Lung (tissue), 12 donors: ENCODE measurements around the gene ASB1. TPM values are rescaled to one million over a fixed set of nuclear protein-coding genes. Genes with fewer than 3 reads are reported as not detected.

Experiments
- ATAC-seq: fragments of 200-7000 bp; cut with Tn5 transposase; one replicate; pipeline ENCODE4 v1.9.1; 2020; ENCODE audit warnings: moderate number of reproducible peaks; ENCODE audit not compliant: insufficient read depth, low FRiP score
- DNase-seq, 3 donors: peaks; one replicate each; pipeline ENCODE4 v3.0.0-alpha.2; 2013 to 2017
- H3K27ac ChIP-seq, 2 donors: one replicate each; pipeline ENCODE4 v1.5.1; 2013; ENCODE audit warnings: mild to moderate bottlenecking in 2 of 2, moderate library complexity in 2 of 2, control low read depth in 1 of 2, inconsistent platforms in 1 of 2, low read depth in 1 of 2, low read length in 1 of 2
- H3K27me3 ChIP-seq, 3 donors: one replicate each; pipeline ENCODE4 v1.5.1; 2013; ENCODE audit warnings: low read length in 2 of 3; ENCODE audit not compliant: control insufficient read depth in 3 of 3, insufficient read depth in 3 of 3
- H3K36me3 ChIP-seq, 4 donors: one replicate each; pipeline ENCODE4 v1.5.1; 2013; ENCODE audit warnings: low read length in 4 of 4, mild to moderate bottlenecking in 1 of 4, moderate library complexity in 1 of 4; ENCODE audit not compliant: control insufficient read depth in 4 of 4, insufficient read depth in 4 of 4
- H3K4me1 ChIP-seq, 5 donors: one replicate each; pipeline ENCODE4 v1.5.1; 2013; ENCODE audit warnings: low read length in 5 of 5, mild to moderate bottlenecking in 2 of 5, moderate library complexity in 1 of 5; ENCODE audit not compliant: control insufficient read depth in 5 of 5, insufficient read depth in 5 of 5
- H3K4me3 ChIP-seq: one replicate; pipeline ENCODE4 v1.5.1; 2013; ENCODE audit warnings: mild to moderate bottlenecking, control low read depth, moderate library complexity
- H3K9ac ChIP-seq, 2 donors: one replicate each; pipeline ENCODE4 v1.5.1; 2013; ENCODE audit warnings: low read length in 2 of 2, control low read depth in 1 of 2; ENCODE audit not compliant: insufficient read depth in 1 of 2
- H3K9me3 ChIP-seq, 4 donors: one replicate each; pipeline ENCODE4 v1.5.1; 2013; ENCODE audit warnings: low read length in 3 of 4, mild to moderate bottlenecking in 1 of 4, moderate library complexity in 1 of 4; ENCODE audit not compliant: control insufficient read depth in 4 of 4, insufficient read depth in 3 of 4
- WGBS, 2 donors: extraction: QIAGEN DNeasy Blood & Tissue Kit; methylation state at CpG; one replicate each; pipeline ENCODE4 v1.1.7; 2013; 5-methylcytosine and 5-hydroxymethylcytosine counted together
- polyA plus RNA-seq, 2 donors: library from polyadenylated mRNA; stranded (reverse); fragments of 200-250 nt; gene quantifications; one replicate each; pipeline ENCODE4 v1.2.1, GENCODE V29; 2013
- total RNA-seq, 2 donors: library from RNA; depleted of rRNA in 1 of 2; stranded (reverse); fragments of >200 nt in 1 of 2; gene quantifications; one replicate each; pipeline ENCODE4 v1.2.1, GENCODE V29; 2014 to 2021
- TF ChIP-seq, protein P1 (sequence below): IDR thresholded peaks from 2 replicates; pipeline ENCODE4 v1.5.1; 2012; ENCODE audit warnings: mild to moderate bottlenecking; ENCODE audit errors: control extremely low read depth, extremely low read depth
- donor health status: control.
- donor health status: control.
- donor health status: Bipolar disorder and iron deficiency.
- donor health status: healthy.
- donor health status: DM: yes; HTN: yes; CAD: no.

Gene ASB1
- total and polyA plus RNA-seq, 4 donors, result 17.7 to 34.9 (median 20.6) TPM

DNA sequence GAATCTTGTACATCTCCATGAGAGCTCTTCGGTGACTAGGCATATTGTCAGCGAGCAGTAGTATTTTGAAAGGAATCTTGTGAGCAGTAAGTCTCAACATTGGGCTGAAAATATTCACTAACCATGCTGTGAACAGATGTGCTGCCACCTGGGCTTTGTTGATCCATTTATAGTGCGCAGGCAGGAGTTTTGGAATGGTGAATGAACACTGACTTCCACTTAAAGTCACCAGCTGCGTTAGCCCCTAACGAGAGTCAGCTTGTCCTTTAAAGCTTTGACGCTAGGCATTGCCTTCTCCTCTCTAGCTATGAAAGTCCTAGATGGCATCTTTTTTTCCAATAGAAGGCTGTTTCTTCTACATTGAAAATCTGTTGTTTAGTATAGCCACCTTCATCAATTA lies 4.1 kb downstream of the ASB1 start:
- WGBS, 2 donors, result 98% methylated on average over 6 of the region's 6 CpGs
- TF ChIP-seq, protein P1, sequence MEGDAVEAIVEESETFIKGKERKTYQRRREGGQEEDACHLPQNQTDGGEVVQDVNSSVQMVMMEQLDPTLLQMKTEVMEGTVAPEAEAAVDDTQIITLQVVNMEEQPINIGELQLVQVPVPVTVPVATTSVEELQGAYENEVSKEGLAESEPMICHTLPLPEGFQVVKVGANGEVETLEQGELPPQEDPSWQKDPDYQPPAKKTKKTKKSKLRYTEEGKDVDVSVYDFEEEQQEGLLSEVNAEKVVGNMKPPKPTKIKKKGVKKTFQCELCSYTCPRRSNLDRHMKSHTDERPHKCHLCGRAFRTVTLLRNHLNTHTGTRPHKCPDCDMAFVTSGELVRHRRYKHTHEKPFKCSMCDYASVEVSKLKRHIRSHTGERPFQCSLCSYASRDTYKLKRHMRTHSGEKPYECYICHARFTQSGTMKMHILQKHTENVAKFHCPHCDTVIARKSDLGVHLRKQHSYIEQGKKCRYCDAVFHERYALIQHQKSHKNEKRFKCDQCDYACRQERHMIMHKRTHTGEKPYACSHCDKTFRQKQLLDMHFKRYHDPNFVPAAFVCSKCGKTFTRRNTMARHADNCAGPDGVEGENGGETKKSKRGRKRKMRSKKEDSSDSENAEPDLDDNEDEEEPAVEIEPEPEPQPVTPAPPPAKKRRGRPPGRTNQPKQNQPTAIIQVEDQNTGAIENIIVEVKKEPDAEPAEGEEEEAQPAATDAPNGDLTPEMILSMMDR, result no peak
- ATAC-seq (no peak), DNase-seq (no peak)
- H3K27me3 ChIP-seq, result no peaks in the 10 kb centered on the region
- H3K27ac ChIP-seq, result no peak overlapping the region
- peaks cover 3 to 42% (median 27%) of the 10 kb centered on the region in 4 donors for H3K36me3 ChIP-seq
- H3K9ac ChIP-seq, result no peak overlapping the region
- H3K4me3 ChIP-seq, result no peak overlapping the region
- H3K4me1 ChIP-seq, result peaks cover 0 to 17% (median 3%) of the 10 kb centered on the region in 5 donors
- H3K9me3 ChIP-seq, result peaks cover 0 to 9% (median 2%) of the 10 kb centered on the region in 4 donors

DNA sequence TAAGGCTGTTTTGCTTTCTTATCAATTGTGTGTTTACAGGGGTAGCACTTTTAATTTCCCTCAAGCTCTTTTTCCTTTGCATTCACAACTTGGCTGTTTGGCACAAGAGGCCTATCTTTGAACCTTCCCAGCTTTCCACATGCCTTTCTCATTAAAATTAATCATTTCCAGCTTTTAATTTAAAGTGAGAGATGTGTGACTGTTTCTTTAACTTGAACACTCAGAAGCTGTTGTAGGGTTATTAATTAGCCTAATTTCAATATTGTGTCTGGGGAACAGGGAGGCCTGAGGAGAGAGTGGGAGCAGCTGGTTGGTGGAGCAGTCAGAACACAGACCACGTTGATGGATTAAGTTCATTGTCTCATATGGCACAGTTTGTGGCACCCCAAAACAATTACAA lies 4.7 kb downstream of the ASB1 start:
- Histone ChIP-seq H3K9ac (no peak overlapping the region), H3K4me3 (no peak overlapping the region), H3K27me3 (no peaks in the 10 kb centered on the region), H3K27ac (no peak overlapping the region), H3K9me3 (peaks cover 0 to 9% (median 2%) of the 10 kb centered on the region in 4 donors), H3K36me3 (peaks cover 5 to 40% (median 30%) of the 10 kb centered on the region in 4 donors), H3K4me1 (peaks cover 0 to 14% (median 3%) of the 10 kb centered on the region in 5 donors)
- TF ChIP-seq, protein P1, result no peak
- no peak for ATAC-seq
- 70 to 88% methylated on average over 1 of the region's 1 CpG for WGBS, 2 donors
- no peak for DNase-seq

DNA sequence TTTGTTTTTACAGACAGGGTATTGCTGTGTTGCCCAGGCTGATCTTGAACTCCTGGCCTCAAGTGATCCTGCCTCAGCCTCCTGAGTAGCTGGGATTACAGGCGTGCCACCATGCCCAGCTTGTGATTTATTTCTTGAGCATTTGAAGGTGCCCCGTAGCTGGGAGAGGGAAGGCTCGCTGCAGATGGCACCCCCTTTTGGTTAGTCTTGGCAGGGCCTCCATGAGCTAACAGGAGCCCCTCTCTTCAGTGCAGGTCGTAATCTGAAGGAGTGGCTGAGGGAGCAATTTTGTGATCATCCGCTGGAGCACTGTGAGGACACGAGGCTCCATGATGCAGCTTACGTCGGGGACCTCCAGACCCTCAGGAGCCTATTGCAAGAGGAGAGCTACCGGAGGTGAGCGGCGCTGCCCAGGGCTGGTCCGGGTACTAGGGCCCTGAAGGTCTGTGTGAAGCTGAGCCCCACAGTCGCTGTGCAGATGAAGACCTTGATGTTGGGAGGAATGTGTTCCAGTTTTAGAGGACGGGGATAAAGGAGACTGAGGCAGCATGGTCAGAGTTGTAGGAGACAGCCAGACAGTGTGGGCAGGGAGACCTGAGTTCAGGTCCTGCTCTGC lies 6.7 kb downstream of the ASB1 start:
- peaks cover 5 to 38% (median 30%) of the 10 kb centered on the region in 4 donors for H3K36me3 ChIP-seq
- H3K9ac ChIP-seq, result no peak overlapping the region
- H3K9me3 ChIP-seq, result peaks cover 0 to 9% (median 2%) of the 10 kb centered on the region in 4 donors
- DNase-seq (no peak), ATAC-seq (no peak)
- H3K4me3 ChIP-seq, result no peak overlapping the region
- peaks cover 0 to 5% (median 0%) of the 10 kb centered on the region in 5 donors for H3K4me1 ChIP-seq
- TF ChIP-seq, protein P1, result no peak
- H3K27ac ChIP-seq, result no peak overlapping the region
- 92 to 97% methylated on average over 14 of the region's 14 CpGs for WGBS, 2 donors
- no peaks in the 10 kb centered on the region for H3K27me3 ChIP-seq
